Type B pancreatic cell (in vitro differentiated cells): ENCODE results near the gene ATP6V0E1. TPM values are rescaled to one million over a fixed set of nuclear protein-coding genes. Genes with fewer than 3 reads are reported as not detected.

Source experiments
- DNase-seq: peaks from one replicate; pipeline ENCODE4 v3.0.0; 2021; ENCODE audit warnings: mixed read lengths; ENCODE audit not compliant: unreplicated experiment; ENCODE audit errors: extremely low spot score
- H3K27ac Mint-ChIP-seq: 2 replicates; pipeline ENCODE4 v1.8.0; 2021; ENCODE audit warnings: mild to moderate bottlenecking, mixed read lengths
- H3K27me3 Mint-ChIP-seq: 2 replicates; pipeline ENCODE4 v1.8.0; 2021; ENCODE audit warnings: mixed read lengths
- H3K36me3 Mint-ChIP-seq: 2 replicates; pipeline ENCODE4 v1.8.0; 2021; ENCODE audit warnings: mixed read lengths
- H3K4me1 Mint-ChIP-seq: one replicate; pipeline ENCODE4 v1.8.0; 2021; ENCODE audit warnings: mixed read lengths; ENCODE audit not compliant: unreplicated experiment
- H3K4me3 Mint-ChIP-seq: 2 replicates; pipeline ENCODE4 v1.8.0; 2021; ENCODE audit warnings: mild to moderate bottlenecking, mixed read lengths
- H3K9me3 Mint-ChIP-seq: 2 replicates; pipeline ENCODE4 v1.8.0; 2021; ENCODE audit warnings: mixed read lengths
- total RNA-seq: library from RNA; stranded (reverse); gene quantifications from 2 replicates; pipeline ENCODE4 v1.2.1, GENCODE V29; 2021; ENCODE audit warnings: low replicate concordance
- TF ChIP-seq, protein P1 (sequence below): fragments of 200-600 bp; sonication (generic); conservative IDR thresholded peaks from 2 replicates; pipeline ENCODE4 v1.5.0; 2021; ENCODE audit warnings: antibody characterized with exemption, mild to moderate bottlenecking

The ATP6V0E1 gene
- total RNA-seq, 1 donor from 2014 or later, result 141 TPM

- H3K9me3 Mint-ChIP-seq, result no peaks in the 10 kb centered on the region
- peaks cover 6% of the 10 kb centered on the region for H3K27me3 Mint-ChIP-seq
- TF ChIP-seq, protein P1, sequence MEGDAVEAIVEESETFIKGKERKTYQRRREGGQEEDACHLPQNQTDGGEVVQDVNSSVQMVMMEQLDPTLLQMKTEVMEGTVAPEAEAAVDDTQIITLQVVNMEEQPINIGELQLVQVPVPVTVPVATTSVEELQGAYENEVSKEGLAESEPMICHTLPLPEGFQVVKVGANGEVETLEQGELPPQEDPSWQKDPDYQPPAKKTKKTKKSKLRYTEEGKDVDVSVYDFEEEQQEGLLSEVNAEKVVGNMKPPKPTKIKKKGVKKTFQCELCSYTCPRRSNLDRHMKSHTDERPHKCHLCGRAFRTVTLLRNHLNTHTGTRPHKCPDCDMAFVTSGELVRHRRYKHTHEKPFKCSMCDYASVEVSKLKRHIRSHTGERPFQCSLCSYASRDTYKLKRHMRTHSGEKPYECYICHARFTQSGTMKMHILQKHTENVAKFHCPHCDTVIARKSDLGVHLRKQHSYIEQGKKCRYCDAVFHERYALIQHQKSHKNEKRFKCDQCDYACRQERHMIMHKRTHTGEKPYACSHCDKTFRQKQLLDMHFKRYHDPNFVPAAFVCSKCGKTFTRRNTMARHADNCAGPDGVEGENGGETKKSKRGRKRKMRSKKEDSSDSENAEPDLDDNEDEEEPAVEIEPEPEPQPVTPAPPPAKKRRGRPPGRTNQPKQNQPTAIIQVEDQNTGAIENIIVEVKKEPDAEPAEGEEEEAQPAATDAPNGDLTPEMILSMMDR, result no peak
- H3K27ac Mint-ChIP-seq, result no peak overlapping the region
- peaks cover 7% of the 10 kb centered on the region for H3K36me3 Mint-ChIP-seq
- H3K4me3 Mint-ChIP-seq, result no peak overlapping the region
- no peaks in the 10 kb centered on the region for H3K4me1 Mint-ChIP-seq
- no peak for DNase-seq
Observed at GRCh38 chr5:172971482-172971881, 12.1 kb upstream of the ATP6V0E1 start.

GRCh38 chr5:172972552-172972951 lies 11.0 kb upstream of the ATP6V0E1 start:
- peaks cover 10% of the 10 kb centered on the region for H3K27me3 Mint-ChIP-seq
- H3K36me3 Mint-ChIP-seq, result peaks cover 7% of the 10 kb centered on the region
- H3K4me1 Mint-ChIP-seq, result no peaks in the 10 kb centered on the region
- H3K4me3 Mint-ChIP-seq, result no peak overlapping the region
- no peak for DNase-seq
- no peaks in the 10 kb centered on the region for H3K9me3 Mint-ChIP-seq
- TF ChIP-seq, protein P1, result no peak
- H3K27ac Mint-ChIP-seq, result no peak overlapping the region

GRCh38 chr5:172973127-172973916 lies 10.2 kb upstream of the ATP6V0E1 start:
- H3K36me3 Mint-ChIP-seq, result peaks cover 4% of the 10 kb centered on the region
- TF ChIP-seq, protein P1, result no peak
- H3K27me3 Mint-ChIP-seq, result peaks cover 15% of the 10 kb centered on the region
- H3K9me3 Mint-ChIP-seq, result no peaks in the 10 kb centered on the region
- DNase-seq, result no peak
- no peak overlapping the region for H3K4me3 Mint-ChIP-seq
- no peak overlapping the region for H3K27ac Mint-ChIP-seq
- H3K4me1 Mint-ChIP-seq, result no peaks in the 10 kb centered on the region

- Mint-ChIP-seq H3K27ac (no peak overlapping the region), H3K27me3 (peaks cover 19% of the 10 kb centered on the region), H3K4me1 (no peaks in the 10 kb centered on the region), H3K4me3 (no peak overlapping the region), H3K36me3 (peaks cover 4% of the 10 kb centered on the region), H3K9me3 (no peaks in the 10 kb centered on the region)
- DNase-seq, result no peak
- TF ChIP-seq, protein P1, result no peak
Observed at GRCh38 chr5:172973931-172974330, 9.6 kb upstream of the ATP6V0E1 start.

DNA sequence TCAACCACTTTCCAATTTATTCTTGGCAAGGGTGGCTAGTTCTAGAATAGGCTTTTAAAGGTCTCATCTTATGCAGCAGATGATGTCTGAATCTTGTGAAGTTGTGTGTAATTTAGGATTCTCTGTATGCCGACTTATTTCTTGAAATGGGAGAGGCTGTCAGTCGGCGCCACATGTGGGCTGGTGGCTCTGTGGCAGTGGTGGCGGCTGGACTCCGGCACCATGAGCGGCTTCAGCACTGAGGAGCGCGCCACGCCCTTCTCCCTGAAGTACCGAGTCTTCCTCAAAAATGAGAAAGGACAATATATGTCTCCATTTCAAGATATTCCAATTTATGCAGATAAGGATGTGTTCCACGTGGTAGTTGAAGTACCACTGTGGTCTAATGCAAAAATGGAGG lies 8.3 kb upstream of the ATP6V0E1 start:
- Mint-ChIP-seq H3K36me3 (no peaks in the 10 kb centered on the region), H3K4me3 (no peak overlapping the region), H3K27me3 (peaks cover 20% of the 10 kb centered on the region), H3K27ac (no peak overlapping the region), H3K4me1 (no peaks in the 10 kb centered on the region), H3K9me3 (no peaks in the 10 kb centered on the region)
- TF ChIP-seq, protein P1, result no peak
- no peak for DNase-seq
